HG02623 (cell line): ENCODE data around the gene PEX11G.

Experiments used
- ATAC-seq: cut with Tn5 transposase; IDR thresholded peaks from one replicate; pipeline ENCODE4 v1.9.1; 2021; ENCODE audit warnings: moderate library complexity; ENCODE audit not compliant: unreplicated experiment

The PEX11G gene

DNA sequence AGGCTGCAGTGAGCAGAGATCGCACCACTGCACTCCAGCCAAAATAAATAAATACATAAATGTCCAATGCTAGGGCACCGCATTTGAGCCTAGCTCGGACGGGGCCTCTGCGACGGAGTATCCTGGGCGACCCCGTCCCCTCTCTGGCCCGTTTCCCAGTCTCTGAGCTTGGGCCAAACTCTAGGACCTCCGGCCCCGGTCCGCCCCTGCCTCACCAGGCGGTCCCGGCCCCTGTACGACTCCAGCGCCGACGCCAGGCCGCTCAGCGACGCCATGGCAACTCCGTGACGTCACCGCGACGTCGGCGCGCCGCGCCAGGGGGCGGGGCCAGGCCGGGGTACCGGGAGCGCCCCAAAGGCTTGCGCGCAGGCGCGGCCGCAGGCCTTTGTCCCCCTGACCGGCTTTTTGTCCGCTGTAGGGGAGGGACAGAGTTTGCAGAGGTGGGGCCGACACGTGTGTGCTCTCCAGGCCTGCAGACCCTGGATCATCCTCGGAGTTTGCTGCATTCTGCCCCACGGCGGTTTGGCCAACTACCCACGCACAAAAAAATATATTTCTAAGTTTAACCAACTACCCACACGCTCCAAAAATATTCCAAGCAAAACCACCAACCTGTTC is at the start of gene PEX11G:
Gene PEX11G, minus strand, starts transcription at position 300 of the 618 bp plus-strand sequence. Its CDS starts 25 bp downstream, at position 275.
- ATAC-seq = peak; percentile 64

DNA sequence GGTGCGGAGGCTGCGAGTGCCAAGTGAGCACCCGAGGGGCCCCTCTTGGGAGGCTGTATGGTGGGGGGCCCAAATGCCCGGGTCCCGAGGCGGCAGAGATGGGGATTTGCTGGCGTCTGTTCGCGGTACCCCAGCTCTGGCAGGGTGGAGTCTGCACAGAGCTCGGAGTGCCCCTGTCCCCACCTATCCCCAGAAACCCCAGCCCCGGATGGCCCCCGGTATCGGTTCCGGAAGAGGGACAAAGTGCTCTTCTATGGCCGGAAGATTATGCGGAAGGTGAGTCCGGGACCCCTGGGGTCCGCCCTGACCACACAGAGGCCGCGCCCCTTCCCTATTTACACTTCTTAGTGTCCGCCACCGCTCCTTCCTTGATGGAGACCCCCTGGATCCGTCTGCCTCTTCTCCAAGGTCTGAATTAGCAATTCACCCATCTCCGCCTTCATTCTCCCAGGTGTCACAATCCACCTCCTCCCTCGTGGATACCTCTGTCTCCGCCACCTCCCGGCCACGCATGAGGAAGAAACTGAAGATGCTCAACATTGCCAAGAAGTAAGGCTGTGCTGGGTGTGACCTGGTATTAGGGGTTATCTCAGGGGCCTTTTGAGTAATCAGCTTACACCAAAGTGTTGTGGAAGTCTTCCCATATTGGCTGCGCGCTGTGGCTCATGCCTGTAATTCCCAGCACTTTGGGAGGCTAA is 47.3 kb upstream of the PEX11G start:
- no peak for ATAC-seq

- peak; percentile 57 for ATAC-seq
Observed at GRCh38 chr19:7535047-7535997, 46.5 kb upstream of the PEX11G start, which contains the start of gene PNPLA6. Gene PNPLA6 (plus strand): TSS chr19:7535717. CDS start chr19:7535789, 72 bp downstream.

DNA sequence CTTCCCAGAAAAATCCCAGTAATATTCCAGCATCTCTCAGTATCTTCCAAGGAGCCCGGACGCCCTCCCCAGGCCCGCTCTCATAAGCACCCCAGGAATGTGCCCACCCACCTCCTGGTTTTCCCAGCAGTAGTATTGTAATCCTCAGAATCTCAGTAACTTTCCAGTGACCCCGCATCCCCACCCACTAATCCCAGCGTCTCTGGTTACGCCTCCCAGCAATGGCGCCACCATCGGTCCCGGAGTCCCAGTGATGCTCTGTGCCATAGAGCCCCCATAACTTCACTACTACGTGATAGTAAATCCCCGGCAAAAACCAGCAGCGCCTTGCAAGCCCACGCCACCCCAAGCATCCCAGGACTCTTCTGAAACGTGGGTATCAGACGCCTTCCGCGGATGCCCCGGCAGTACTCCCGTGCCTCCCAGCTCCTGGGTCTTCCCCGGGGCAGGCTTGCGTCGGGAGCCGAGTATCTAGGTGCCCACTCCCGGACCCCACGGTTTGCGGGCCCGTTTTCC is 45.8 kb upstream of the PEX11G start:
- ATAC-seq = no peak

DNA sequence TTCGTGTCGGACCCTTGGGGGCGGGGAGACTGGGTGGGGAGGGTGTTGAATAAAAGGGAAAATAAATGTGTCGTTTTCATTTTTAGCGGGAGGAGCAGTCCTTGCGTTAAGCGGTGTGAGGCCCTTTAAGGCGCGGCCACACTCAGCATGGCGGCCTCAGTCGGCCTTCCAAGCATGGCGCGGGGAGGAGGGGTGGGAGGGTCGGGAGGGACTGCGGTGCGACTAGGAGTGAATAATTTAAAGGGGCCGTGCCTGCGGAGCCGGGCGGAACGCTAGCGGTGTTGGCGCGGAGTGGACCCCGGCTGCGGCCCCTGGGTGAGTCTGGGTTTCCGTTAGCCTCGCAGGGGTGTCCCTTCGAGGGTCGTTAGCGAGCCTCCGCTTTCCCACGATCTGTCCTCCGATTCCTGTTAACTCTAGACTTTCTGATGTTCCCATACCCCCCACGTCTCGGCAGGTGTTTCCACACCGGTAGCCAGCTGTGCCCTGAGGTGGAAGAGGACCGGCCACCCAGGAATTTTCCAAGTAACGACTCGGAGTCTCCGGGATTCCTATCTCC is 45.2 kb upstream of the PEX11G start:
- ATAC-seq = no peak

GRCh38 chr19:7533281-7533885 is 44.5 kb upstream of the PEX11G start:
- ATAC-seq = no peak

GRCh38 chr19:7529610-7530490 is 41.0 kb upstream of the PEX11G start:
- no peak for ATAC-seq

DNA sequence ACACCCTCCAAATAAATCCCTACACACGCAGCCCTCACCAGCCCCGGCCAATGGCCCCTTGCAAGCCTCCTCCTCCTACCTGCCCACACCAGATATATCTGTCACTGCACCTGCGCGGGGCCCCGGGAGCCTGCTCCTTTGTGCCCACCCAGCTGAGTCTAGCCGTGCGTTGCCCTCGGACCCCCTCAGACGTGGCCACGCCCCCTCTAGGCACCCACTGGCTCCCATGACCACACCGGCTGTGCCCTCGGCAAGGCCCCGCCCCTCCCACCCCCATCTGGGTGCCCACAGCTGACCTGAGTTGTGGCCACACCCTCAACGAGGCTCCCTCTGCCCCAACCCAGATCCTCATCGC is 40.4 kb upstream of the PEX11G start:
- ATAC-seq = no peak

DNA sequence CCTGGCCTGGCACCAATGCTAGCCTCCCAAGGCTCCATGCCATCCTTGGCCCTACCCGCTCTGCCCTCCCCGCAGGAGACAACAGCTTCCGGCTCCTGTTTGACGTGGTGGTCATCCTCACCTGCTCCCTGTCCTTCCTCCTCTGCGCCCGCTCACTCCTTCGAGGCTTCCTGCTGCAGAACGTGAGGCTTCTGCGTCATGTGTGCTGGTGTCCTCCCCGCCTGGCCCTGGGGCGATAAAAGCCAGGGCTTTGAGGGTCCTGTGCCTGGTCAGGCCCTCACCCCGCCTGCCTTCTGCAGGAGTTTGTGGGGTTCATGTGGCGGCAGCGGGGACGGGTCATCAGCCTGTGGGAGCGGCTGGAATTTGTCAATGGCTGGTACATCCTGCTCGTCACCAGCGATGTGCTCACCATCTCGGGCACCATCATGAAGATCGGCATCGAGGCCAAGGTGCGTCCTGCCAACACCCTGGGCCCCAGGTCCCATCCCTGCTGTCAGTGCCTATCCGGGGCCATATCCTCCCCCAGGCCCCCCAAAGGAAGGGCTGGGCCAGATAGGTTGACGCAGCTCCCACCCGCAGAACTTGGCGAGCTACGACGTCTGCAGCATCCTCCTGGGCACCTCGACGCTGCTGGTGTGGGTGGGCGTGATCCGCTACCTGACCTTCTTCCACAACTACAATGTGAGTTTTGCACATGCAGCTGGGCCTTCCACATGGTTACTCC is 39.8 kb upstream of the PEX11G start:
- no peak for ATAC-seq

- ATAC-seq = no peak
Observed at GRCh38 chr19:7528192-7528519, 39.3 kb upstream of the PEX11G start.

DNA sequence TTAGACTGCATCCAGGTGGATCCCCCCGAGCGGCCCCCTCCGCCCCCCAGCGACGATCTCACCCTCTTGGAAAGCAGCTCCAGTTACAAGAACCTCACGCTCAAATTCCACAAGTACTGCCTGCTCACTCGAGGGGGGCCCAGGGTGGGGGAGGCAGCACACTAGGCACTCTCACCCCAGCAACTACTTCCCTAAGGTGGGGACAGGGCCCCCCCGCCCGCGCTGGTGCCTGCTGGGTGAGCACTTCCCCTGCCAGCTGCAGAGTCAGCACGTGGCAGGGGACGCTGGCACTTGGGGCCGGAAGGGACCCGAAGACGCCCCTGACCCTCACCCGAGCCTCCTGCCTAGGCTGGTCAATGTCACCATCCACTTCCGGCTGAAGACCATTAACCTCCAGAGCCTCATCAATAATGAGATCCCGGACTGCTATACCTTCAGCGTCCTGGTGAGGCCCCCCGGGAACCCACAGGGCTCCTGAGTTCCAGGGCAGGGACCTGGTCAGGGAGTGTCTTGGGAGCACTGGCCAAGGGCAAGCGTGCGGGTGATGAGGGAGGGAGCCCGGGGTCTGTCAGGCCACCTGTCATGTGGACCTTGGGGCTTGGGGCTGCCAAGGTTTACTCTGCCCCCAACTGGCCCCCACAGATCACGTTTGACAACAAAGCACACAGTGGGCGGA is 38.8 kb upstream of the PEX11G start:
- no peak for ATAC-seq

DNA sequence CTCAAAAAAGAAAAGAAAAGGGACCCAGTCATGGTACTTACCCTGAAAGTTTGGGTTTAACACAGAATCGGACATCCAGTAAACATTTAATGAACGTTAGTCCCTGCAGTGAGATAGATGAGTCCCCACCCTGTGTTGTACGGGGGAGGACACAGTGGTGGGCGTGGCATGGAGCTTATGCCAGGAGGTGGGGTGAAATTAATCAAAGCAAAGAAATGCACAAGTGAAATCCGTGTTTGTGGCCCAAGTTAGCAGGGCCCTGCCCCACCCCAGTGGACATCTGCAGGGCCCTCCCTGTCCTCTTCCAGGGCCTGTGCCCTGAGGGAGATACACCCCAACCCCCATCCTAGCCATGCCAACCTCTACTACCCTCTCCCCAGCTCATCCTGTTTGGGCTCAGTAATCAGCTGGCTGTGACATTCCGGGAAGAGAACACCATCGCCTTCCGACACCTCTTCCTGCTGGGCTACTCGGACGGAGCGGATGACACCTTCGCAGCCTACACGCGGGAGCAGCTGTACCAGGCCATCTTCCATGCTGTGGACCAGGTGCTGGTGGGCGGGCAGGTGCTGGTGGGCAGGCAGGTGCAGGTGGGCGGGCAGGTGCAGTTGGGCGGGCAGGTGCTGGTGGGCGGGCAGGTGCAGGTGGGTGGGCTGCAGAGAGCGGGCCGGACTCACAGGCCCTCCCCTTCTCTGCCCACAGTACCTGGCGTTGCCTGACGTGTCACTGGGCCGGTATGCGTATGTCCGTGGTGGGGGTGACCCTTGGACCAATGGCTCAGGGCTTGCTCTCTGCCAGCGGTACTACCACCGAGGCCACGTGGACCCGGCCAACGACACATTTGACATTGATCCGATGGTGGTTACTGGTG is 37.5 kb upstream of the PEX11G start:
- no peak for ATAC-seq

DNA sequence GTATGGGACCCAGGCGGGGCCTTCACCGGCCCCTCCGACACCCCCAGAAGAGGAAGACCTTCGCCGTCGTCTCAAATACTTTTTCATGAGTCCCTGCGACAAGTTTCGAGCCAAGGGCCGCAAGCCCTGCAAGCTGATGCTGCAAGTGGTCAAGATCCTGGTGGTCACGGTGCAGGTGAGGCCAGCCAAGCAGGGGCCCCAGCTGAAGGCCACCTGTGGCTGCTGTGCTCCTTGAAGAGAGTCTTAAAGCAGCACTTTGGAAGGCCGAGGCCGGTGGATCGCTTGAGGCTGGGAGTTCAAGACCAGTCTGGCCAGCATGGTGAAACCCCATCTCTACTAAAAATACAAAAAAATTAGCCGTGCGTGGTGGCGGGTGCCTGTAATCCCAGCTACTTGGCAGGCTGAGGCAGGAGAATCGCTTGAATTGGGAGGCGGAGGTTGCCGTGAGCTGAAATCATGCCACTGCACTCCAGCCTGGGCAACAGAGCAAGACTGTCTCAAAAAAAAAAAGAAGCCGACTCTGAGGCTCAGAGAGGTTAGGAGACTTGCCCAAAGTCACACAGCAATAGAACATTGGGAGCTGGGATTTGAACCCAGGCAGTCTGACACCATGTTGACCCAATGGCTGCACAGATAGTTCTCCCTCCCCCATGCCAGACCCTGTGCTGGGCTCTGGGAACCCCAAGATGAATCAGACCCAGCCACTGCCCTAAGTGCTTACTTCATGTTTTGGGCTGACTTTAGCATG is 36.3 kb upstream of the PEX11G start:
- no peak for ATAC-seq

- ATAC-seq = no peak
Observed at GRCh38 chr19:7524523-7524922, 35.7 kb upstream of the PEX11G start.

- no peak for ATAC-seq
Observed at GRCh38 chr19:7522923-7523667, 34.3 kb upstream of the PEX11G start.
